ENCODE data around the gene PPFIA1.

Gene PPFIA1

DNA sequence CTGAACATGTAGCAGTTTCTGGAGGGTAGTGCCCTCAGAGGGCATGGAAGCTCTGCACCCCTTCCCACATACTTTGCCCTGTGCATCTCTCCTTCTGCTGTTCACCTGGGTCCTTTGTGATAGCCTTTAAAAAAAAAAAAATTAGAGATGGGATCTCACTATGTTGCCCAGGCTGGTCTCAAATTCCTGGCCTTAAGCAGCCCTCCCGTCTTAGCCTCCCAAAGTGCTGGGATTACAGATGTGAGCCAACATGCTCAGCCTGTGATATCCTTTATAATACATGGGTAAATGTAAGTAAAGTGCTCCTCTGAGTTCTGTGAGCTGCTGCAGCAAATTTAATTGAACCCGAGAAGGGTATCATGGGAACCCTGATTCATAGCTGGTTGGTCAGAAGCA lies 33.7 kb downstream of the PPFIA1 start:
- Histone ChIP-seq H3K27ac (replicated peaks) (no peak overlapping the region), H3K4me3 (replicated peaks; ENCODE audit: insufficient read depth, low read length) (no peak overlapping the region), H3K27me3 (ENCODE audit: insufficient read depth, poor library complexity, severe bottlenecking) (no peaks in the 10 kb centered on the region)
- DNase-seq (ENCODE audit: low read depth in 1 of 2, low spot score in 1 of 2), result no peak
- TF ChIP-seq GABPA (IDR thresholded peaks at IDR 0.05; ENCODE audit: low read depth) (no peak), SPI1 (IDR thresholded peaks at IDR 0.05; ENCODE audit: borderline replicate concordance, low read depth) (no peak), POLR2AphosphoS5 (IDR thresholded peaks at IDR 0.05; ENCODE audit: low read depth) (no peak)
- TF ChIP-seq, protein P1, sequence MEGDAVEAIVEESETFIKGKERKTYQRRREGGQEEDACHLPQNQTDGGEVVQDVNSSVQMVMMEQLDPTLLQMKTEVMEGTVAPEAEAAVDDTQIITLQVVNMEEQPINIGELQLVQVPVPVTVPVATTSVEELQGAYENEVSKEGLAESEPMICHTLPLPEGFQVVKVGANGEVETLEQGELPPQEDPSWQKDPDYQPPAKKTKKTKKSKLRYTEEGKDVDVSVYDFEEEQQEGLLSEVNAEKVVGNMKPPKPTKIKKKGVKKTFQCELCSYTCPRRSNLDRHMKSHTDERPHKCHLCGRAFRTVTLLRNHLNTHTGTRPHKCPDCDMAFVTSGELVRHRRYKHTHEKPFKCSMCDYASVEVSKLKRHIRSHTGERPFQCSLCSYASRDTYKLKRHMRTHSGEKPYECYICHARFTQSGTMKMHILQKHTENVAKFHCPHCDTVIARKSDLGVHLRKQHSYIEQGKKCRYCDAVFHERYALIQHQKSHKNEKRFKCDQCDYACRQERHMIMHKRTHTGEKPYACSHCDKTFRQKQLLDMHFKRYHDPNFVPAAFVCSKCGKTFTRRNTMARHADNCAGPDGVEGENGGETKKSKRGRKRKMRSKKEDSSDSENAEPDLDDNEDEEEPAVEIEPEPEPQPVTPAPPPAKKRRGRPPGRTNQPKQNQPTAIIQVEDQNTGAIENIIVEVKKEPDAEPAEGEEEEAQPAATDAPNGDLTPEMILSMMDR (IDR thresholded peaks at IDR 0.05; ENCODE audit: insufficient read depth, low read length), result no peak
- TF ChIP-seq, protein P2, sequence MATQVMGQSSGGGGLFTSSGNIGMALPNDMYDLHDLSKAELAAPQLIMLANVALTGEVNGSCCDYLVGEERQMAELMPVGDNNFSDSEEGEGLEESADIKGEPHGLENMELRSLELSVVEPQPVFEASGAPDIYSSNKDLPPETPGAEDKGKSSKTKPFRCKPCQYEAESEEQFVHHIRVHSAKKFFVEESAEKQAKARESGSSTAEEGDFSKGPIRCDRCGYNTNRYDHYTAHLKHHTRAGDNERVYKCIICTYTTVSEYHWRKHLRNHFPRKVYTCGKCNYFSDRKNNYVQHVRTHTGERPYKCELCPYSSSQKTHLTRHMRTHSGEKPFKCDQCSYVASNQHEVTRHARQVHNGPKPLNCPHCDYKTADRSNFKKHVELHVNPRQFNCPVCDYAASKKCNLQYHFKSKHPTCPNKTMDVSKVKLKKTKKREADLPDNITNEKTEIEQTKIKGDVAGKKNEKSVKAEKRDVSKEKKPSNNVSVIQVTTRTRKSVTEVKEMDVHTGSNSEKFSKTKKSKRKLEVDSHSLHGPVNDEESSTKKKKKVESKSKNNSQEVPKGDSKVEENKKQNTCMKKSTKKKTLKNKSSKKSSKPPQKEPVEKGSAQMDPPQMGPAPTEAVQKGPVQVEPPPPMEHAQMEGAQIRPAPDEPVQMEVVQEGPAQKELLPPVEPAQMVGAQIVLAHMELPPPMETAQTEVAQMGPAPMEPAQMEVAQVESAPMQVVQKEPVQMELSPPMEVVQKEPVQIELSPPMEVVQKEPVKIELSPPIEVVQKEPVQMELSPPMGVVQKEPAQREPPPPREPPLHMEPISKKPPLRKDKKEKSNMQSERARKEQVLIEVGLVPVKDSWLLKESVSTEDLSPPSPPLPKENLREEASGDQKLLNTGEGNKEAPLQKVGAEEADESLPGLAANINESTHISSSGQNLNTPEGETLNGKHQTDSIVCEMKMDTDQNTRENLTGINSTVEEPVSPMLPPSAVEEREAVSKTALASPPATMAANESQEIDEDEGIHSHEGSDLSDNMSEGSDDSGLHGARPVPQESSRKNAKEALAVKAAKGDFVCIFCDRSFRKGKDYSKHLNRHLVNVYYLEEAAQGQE (IDR thresholded peaks at IDR 0.05; ENCODE audit: insufficient replicate concordance, low read depth), result no peak

DNA sequence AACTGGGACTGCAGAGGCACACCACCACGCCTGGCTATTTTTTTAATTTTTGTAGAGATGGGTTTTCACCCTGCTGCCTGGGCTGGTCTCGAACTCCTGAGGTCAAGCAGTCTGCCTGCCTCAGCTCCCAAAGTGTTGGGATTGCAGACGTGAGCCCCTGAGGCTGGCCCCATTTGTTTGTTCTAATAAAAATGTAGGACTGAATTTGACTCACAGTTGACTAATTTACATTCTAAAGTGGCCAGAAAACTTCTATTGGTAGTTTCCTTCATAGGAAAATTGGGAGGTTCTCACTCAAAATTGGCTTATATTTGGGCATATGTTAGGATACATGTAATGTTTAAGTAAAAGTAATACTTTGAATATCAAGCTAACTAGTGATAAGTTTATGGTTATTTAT lies 35.0 kb downstream of the PPFIA1 start:
- DNase-seq (ENCODE audit: low read depth in 1 of 2, low spot score in 1 of 2), result no peak
- Histone ChIP-seq H3K4me3 (replicated peaks; ENCODE audit: insufficient read depth, low read length) (no peak overlapping the region), H3K27me3 (ENCODE audit: insufficient read depth, poor library complexity, severe bottlenecking) (no peaks in the 10 kb centered on the region), H3K27ac (replicated peaks) (no peak overlapping the region)
- TF ChIP-seq, protein P2 (IDR thresholded peaks at IDR 0.05; ENCODE audit: insufficient replicate concordance, low read depth), result no peak
- TF ChIP-seq POLR2AphosphoS5 (IDR thresholded peaks at IDR 0.05; ENCODE audit: low read depth), result no peak
- no peak for TF ChIP-seq GABPA (IDR thresholded peaks at IDR 0.05; ENCODE audit: low read depth)
- TF ChIP-seq SPI1 (IDR thresholded peaks at IDR 0.05; ENCODE audit: borderline replicate concordance, low read depth), result no peak
- TF ChIP-seq, protein P1 (IDR thresholded peaks at IDR 0.05; ENCODE audit: insufficient read depth, low read length), result no peak

DNA sequence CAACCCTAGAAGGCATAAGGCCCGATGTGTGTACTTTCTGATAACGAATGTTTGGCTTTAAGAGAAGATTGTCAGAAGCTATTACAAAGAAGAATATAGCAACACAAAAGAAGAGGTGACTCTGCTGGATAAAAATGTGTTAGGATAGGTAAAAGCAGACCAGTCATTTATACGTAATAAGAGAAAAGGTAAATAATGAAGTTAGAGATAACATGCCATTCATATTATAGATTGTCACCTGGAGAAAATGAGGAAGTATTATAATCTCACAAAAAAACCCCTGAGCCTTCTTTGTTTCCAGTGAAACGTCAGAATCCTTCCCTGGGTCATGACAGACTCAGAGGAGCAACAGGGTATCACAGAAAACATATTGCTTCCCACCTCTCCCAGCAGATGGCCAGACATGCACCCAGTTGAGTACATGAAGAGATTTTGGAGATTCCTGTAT lies 36.1 kb downstream of the PPFIA1 start:
- TF ChIP-seq, protein P2 (IDR thresholded peaks at IDR 0.05; ENCODE audit: insufficient replicate concordance, low read depth), result no peak
- TF ChIP-seq, protein P1 (IDR thresholded peaks at IDR 0.05; ENCODE audit: insufficient read depth, low read length), result no peak
- no peak for TF ChIP-seq SPI1 (IDR thresholded peaks at IDR 0.05; ENCODE audit: borderline replicate concordance, low read depth)
- TF ChIP-seq GABPA (IDR thresholded peaks at IDR 0.05; ENCODE audit: low read depth), result no peak
- no peak for TF ChIP-seq POLR2AphosphoS5 (IDR thresholded peaks at IDR 0.05; ENCODE audit: low read depth)
- DNase-seq (ENCODE audit: low read depth in 1 of 2, low spot score in 1 of 2), result no peak
- no peak overlapping the region for H3K4me3 ChIP-seq (replicated peaks; ENCODE audit: insufficient read depth, low read length)
- no peaks in the 10 kb centered on the region for H3K27me3 ChIP-seq (ENCODE audit: insufficient read depth, poor library complexity, severe bottlenecking)
- no peak overlapping the region for H3K27ac ChIP-seq (replicated peaks)

All from HL-60 (cell line).